HG02852 (cell line): ENCODE measurements around the gene RPP30.
"Not testable (repeated sequence)": the region's sequence is repeated elsewhere in the genome, so short reads cannot be mapped to it uniquely, and the experiment has no call there.

ENCODE experiments used
- ATAC-seq: cut with Tn5 transposase; IDR thresholded peaks from one replicate; pipeline ENCODE4 v1.9.1; 2021; ENCODE audit warnings: mild to moderate bottlenecking, moderate library complexity; ENCODE audit not compliant: unreplicated experiment

Gene RPP30

GRCh38 chr10:90871279-90871765 is 452 bp upstream of the RPP30 start:
- peak; percentile 51 for ATAC-seq

- ATAC-seq, result peak; percentile 1
Measured at GRCh38 chr10:90872648-90873020, 860 bp downstream of the RPP30 start.

- ATAC-seq, result no peak
Measured at GRCh38 chr10:90879062-90879461, 7.3 kb downstream of the RPP30 start.

GRCh38 chr10:90880059-90880719 is 8.4 kb downstream of the RPP30 start:
- not testable (repeated sequence) for ATAC-seq

GRCh38 chr10:90884431-90884830 is 12.7 kb downstream of the RPP30 start:
- ATAC-seq, result no peak

GRCh38 chr10:90885176-90885575 is 13.4 kb downstream of the RPP30 start:
- ATAC-seq, result no peak

GRCh38 chr10:90887555-90887954 is 15.8 kb downstream of the RPP30 start:
- no peak for ATAC-seq

GRCh38 chr10:90888387-90888786 is 16.6 kb downstream of the RPP30 start:
- no peak for ATAC-seq

GRCh38 chr10:90889636-90890035 is 17.9 kb downstream of the RPP30 start:
- no peak for ATAC-seq

GRCh38 chr10:90890347-90890746 is 18.6 kb downstream of the RPP30 start:
- ATAC-seq, result no peak

GRCh38 chr10:90893190-90893589 is 21.4 kb downstream of the RPP30 start:
- ATAC-seq, result no peak

GRCh38 chr10:90896916-90897315 is 25.1 kb downstream of the RPP30 start:
- not testable (repeated sequence) for ATAC-seq

GRCh38 chr10:90905925-90906324 is 34.2 kb downstream of the RPP30 start:
- ATAC-seq, result no peak

GRCh38 chr10:90906596-90906995 is 34.8 kb downstream of the RPP30 start:
- ATAC-seq, result no peak

- ATAC-seq, result peak; percentile 86
Measured at GRCh38 chr10:90911133-90912051, 39.6 kb downstream of the RPP30 start.

- no peak for ATAC-seq
Measured at GRCh38 chr10:90912174-90912573, 40.4 kb downstream of the RPP30 start.

- no peak for ATAC-seq
Measured at GRCh38 chr10:90912854-90913479, 41.2 kb downstream of the RPP30 start.

- ATAC-seq, result no peak
Measured at GRCh38 chr10:90913774-90914420, 42.1 kb downstream of the RPP30 start.

- no peak for ATAC-seq
Measured at GRCh38 chr10:90914992-90915765, 43.4 kb downstream of the RPP30 start.

- no peak for ATAC-seq
Measured at GRCh38 chr10:90915766-90916075, 43.9 kb downstream of the RPP30 start.
